ENCODE measurements around the gene RAN. TPM values are rescaled to one million over a fixed set of nuclear protein-coding genes. Genes with fewer than 3 reads are reported as not detected.
"Not testable (repeated sequence)": the region's sequence is repeated elsewhere in the genome, so short reads cannot be mapped to it uniquely, and the experiment has no call there.

Gene RAN
- total and polyA plus RNA-seq, 7 donors: 302 to 1,341 (median 369) TPM

GRCh38 chr12:130847112-130847511 is 24.8 kb upstream of the RAN start:
- H3K27ac ChIP-seq: no peak overlapping the region
- no peaks in the 10 kb centered on the region for H3K27me3 ChIP-seq (ENCODE audit: insufficient read depth in 3 of 3, low read length in 2 of 3)
- TF ChIP-seq, protein P1, sequence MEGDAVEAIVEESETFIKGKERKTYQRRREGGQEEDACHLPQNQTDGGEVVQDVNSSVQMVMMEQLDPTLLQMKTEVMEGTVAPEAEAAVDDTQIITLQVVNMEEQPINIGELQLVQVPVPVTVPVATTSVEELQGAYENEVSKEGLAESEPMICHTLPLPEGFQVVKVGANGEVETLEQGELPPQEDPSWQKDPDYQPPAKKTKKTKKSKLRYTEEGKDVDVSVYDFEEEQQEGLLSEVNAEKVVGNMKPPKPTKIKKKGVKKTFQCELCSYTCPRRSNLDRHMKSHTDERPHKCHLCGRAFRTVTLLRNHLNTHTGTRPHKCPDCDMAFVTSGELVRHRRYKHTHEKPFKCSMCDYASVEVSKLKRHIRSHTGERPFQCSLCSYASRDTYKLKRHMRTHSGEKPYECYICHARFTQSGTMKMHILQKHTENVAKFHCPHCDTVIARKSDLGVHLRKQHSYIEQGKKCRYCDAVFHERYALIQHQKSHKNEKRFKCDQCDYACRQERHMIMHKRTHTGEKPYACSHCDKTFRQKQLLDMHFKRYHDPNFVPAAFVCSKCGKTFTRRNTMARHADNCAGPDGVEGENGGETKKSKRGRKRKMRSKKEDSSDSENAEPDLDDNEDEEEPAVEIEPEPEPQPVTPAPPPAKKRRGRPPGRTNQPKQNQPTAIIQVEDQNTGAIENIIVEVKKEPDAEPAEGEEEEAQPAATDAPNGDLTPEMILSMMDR (IDR thresholded peaks at IDR 0.05): no peak
- no peak overlapping the region for H3K4me3 ChIP-seq
- 42 to 52% (median 50%) methylated on average over 7 of the region's 7 CpGs for WGBS, 3 donors
- peak in 3 of 4 donors; percentile 22 to 62 (median 41) for ATAC-seq
- intact Hi-C loops (cut with DNase I): no loop called here
- H3K9me3 ChIP-seq: no peaks in the 10 kb centered on the region
- no peak for DNase-seq
- no peaks in the 10 kb centered on the region for H3K36me3 ChIP-seq (ENCODE audit: insufficient read depth in 1 of 2, low read depth in 1 of 2)
- no peaks in the 10 kb centered on the region for H3K4me1 ChIP-seq

DNA sequence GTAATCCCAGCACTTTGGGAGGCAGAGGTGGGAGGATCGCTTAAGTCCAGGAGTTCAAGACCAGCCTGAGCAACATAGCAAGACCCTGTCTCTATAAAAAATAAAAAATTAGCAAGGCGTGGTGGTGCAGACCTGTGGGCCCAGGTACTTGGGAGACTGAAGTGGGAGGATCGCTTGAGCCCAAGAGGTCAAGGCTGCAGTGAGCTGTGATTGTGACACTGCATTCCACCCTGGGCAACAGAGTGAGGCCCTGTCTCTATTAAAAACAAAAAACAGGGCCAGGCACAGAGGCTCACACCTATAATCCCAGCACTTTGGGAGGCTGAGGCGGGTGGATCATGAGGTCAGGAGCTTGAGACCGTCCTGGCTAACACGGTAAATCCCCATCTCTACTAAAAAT is 23.8 kb upstream of the RAN start:
- H3K9me3 ChIP-seq; H3K4me3 ChIP-seq; H3K27me3 ChIP-seq (ENCODE audit: insufficient read depth in 3 of 3, low read length in 2 of 3); H3K36me3 ChIP-seq (ENCODE audit: insufficient read depth in 1 of 2, low read depth in 1 of 2); H3K27ac ChIP-seq; ATAC-seq; intact Hi-C loops (cut with DNase I); H3K4me1 ChIP-seq; DNase-seq: not testable (repeated sequence)
- WGBS, 3 donors: 88 to 97% (median 94%) methylated on average over 6 of the region's 6 CpGs

DNA sequence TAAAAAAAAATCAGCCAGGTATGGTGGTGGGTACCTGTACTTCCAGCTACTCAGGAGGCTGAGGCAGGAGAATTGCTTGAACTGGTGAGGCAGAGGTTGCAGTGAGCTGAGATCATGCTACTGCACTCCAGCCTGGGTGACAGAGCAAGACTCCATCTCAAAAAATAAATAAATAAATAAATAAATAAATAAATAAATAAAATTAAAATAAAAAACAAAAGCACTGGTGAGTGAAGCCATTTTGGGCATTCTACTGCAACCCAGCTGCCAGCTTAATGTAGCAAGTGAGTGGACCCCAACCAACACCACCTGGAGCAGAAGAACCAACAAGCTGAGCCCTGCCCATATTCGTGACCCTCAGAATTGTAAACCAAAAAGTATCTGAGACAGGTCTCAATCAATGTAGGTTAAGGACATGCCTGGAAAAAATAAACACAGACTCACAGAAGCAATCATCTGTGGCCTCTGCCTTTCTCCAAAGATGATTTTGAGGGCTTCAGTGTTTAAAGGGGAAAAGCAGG is 23.0 kb upstream of the RAN start:
- H3K36me3 ChIP-seq (ENCODE audit: insufficient read depth in 1 of 2, low read depth in 1 of 2); H3K27me3 ChIP-seq (ENCODE audit: insufficient read depth in 3 of 3, low read length in 2 of 3); H3K27ac ChIP-seq; DNase-seq; ATAC-seq; H3K4me3 ChIP-seq; intact Hi-C loops (cut with DNase I); H3K9me3 ChIP-seq; H3K4me1 ChIP-seq: not testable (repeated sequence)
- WGBS, 3 donors: 88 to 97% (median 96%) methylated on average over 1 of the region's 1 CpG

DNA sequence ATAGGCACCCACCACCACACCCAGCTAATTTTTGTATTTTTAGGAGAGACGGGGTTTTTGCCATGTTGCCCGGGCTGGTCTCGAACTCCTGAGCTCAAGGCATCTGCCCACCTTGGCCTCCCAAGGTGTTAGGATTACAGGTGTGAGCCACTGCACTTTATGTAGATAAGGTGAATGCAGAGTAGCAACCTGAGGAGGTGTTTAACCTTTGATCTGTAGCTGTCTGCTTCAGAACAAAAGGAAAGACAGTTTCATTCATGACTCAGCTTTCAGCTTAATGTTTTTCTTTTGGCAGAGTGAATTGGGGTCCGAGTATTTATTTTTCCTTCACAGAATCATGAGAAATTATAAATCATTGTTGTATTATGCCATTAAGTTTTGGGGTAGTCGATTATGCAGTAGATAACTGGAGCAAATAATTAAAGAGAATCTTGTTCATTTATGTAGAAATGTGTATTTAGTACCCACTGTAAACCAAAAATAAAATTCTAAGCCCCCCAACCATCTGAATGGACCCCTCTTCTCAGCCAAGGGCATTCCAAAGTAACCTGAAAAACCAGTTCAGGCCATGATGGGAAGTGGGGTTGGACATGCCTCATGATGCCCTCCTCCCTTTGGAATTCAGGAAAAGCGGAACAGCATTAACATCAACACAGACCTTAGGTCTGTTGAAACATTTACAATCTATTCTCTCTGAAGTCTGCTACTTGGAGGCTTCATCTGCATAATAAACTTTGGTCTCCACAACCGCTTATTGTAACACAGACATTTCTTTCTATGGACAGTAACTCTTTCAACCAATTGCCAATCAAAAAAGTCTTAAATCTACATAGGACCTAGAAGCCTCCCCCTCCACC is 22.1 kb upstream of the RAN start:
- H3K27me3 ChIP-seq (ENCODE audit: insufficient read depth in 3 of 3, low read length in 2 of 3): peaks cover 0 to 13% (median 0%) of the 10 kb centered on the region in 3 donors
- H3K4me1 ChIP-seq: no peaks in the 10 kb centered on the region
- intact Hi-C loops (cut with DNase I): no loop called here
- no peak overlapping the region for H3K27ac ChIP-seq
- no peaks in the 10 kb centered on the region for H3K36me3 ChIP-seq (ENCODE audit: insufficient read depth in 1 of 2, low read depth in 1 of 2)
- no peaks in the 10 kb centered on the region for H3K9me3 ChIP-seq
- ATAC-seq (no peak), DNase-seq (no peak)
- TF ChIP-seq, protein P1 (IDR thresholded peaks at IDR 0.05): no peak
- WGBS, 3 donors: 62 to 67% (median 64%) methylated on average over 7 of the region's 7 CpGs
- no peak overlapping the region for H3K4me3 ChIP-seq

GRCh38 chr12:130850418-130851021 is 21.3 kb upstream of the RAN start:
- intact Hi-C loops (cut with DNase I): no loop called here
- 79 to 82% (median 81%) methylated on average over 12 of the region's 12 CpGs for WGBS, 3 donors

More at GRCh38 chr12:130850418-130851021, 21.3 kb upstream of the RAN start:
- DNase-seq (no peak), ATAC-seq (no peak)
- Histone ChIP-seq H3K27me3 (ENCODE audit: insufficient read depth in 3 of 3, low read length in 2 of 3) (peaks cover 0 to 13% (median 0%) of the 10 kb centered on the region in 3 donors), H3K4me1 (no peaks in the 10 kb centered on the region), H3K4me3 (no peak overlapping the region), H3K36me3 (ENCODE audit: insufficient read depth in 1 of 2, low read depth in 1 of 2) (no peaks in the 10 kb centered on the region), H3K9me3 (no peaks in the 10 kb centered on the region), H3K27ac (no peak overlapping the region)
- TF ChIP-seq, protein P1 (IDR thresholded peaks at IDR 0.05): no peak
